ENCODE measurements around the gene DCC. TPM values are rescaled to one million over a fixed set of nuclear protein-coding genes. Genes with fewer than 3 reads are reported as not detected.

DCC gene
- total and polyA plus RNA-seq, 2 experiments from 2014 or later, result 0.53 to 0.73 TPM

DNA sequence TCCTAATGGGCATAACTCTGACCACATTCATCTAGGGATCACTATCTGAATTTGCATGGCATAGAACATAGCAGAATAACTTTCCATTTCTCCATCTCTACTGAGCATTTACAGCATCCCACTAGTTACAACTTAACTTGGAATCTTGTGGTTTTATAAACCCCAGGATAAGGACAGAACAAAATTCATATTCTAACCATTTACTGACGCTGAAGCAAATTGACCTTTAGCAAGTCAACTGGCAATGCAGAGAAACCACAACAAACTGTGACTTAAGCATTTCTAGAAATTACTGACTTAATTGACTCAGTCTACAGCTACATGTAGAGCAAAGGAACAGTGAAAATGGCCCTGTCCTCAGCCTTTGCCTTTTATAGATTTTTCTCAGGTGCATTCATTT lies 61.2 kb downstream of the DCC start (continued):
- TF ChIP-seq, protein P1, sequence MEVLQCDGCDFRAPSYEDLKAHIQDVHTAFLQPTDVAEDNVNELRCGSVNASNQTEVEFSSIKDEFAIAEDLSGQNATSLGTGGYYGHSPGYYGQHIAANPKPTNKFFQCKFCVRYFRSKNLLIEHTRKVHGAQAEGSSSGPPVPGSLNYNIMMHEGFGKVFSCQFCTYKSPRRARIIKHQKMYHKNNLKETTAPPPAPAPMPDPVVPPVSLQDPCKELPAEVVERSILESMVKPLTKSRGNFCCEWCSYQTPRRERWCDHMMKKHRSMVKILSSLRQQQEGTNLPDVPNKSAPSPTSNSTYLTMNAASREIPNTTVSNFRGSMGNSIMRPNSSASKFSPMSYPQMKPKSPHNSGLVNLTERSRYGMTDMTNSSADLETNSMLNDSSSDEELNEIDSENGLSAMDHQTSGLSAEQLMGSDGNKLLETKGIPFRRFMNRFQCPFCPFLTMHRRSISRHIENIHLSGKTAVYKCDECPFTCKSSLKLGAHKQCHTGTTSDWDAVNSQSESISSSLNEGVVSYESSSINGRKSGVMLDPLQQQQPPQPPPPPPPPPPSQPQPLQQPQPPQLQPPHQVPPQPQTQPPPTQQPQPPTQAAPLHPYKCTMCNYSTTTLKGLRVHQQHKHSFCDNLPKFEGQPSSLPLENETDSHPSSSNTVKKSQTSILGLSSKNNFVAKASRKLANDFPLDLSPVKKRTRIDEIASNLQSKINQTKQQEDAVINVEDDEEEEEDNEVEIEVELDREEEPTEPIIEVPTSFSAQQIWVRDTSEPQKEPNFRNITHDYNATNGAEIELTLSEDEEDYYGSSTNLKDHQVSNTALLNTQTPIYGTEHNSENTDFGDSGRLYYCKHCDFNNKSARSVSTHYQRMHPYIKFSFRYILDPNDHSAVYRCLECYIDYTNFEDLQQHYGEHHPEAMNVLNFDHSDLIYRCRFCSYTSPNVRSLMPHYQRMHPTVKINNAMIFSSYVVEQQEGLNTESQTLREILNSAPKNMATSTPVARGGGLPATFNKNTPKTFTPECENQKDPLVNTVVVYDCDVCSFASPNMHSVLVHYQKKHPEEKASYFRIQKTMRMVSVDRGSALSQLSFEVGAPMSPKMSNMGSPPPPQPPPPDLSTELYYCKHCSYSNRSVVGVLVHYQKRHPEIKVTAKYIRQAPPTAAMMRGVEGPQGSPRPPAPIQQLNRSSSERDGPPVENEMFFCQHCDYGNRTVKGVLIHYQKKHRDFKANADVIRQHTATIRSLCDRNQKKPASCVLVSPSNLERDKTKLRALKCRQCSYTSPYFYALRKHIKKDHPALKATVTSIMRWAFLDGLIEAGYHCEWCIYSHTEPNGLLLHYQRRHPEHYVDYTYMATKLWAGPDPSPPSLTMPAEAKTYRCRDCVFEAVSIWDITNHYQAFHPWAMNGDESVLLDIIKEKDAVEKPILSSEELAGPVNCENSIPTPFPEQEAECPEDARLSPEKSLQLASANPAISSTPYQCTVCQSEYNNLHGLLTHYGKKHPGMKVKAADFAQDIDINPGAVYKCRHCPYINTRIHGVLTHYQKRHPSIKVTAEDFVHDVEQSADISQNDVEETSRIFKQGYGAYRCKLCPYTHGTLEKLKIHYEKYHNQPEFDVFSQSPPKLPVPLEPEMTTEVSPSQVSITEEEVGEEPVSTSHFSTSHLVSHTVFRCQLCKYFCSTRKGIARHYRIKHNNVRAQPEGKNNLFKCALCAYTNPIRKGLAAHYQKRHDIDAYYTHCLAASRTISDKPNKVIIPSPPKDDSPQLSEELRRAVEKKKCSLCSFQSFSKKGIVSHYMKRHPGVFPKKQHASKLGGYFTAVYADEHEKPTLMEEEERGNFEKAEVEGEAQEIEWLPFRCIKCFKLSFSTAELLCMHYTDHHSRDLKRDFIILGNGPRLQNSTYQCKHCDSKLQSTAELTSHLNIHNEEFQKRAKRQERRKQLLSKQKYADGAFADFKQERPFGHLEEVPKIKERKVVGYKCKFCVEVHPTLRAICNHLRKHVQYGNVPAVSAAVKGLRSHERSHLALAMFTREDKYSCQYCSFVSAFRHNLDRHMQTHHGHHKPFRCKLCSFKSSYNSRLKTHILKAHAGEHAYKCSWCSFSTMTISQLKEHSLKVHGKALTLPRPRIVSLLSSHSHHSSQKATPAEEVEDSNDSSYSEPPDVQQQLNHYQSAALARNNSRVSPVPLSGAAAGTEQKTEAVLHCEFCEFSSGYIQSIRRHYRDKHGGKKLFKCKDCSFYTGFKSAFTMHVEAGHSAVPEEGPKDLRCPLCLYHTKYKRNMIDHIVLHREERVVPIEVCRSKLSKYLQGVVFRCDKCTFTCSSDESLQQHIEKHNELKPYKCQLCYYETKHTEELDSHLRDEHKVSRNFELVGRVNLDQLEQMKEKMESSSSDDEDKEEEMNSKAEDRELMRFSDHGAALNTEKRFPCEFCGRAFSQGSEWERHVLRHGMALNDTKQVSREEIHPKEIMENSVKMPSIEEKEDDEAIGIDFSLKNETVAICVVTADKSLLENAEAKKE (CRISPR knock-in tag; IDR thresholded peaks at IDR 0.05), result no peak
- no peak for TF ChIP-seq ZNF331 (CRISPR knock-in tag; IDR thresholded peaks at IDR 0.05; ENCODE audit: low read depth)
- no peak for TF ChIP-seq ZNF114 (CRISPR knock-in tag; IDR thresholded peaks at IDR 0.05)

- Histone ChIP-seq H2AFZ (no peak overlapping the region), H3K4me3 (no peak overlapping the region), H3K27ac (ENCODE audit: low read depth) (no peak overlapping the region), H3K9me2 (ENCODE audit: insufficient read depth) (no peaks in the 10 kb centered on the region), H3K4me2 (no peak overlapping the region), H3K36me3 (ENCODE audit: insufficient read depth) (no peaks in the 10 kb centered on the region), H4K20me1 (replicated peaks; ENCODE audit: insufficient read depth) (no peaks in the 10 kb centered on the region), H3K27me3 (ENCODE audit: insufficient read depth) (no peaks in the 10 kb centered on the region), H3F3A (replicated peaks; ENCODE audit: low read depth) (no peaks in the 10 kb centered on the region), H3K4me1 (ENCODE audit: insufficient read depth) (no peaks in the 10 kb centered on the region), H3K79me2 (replicated peaks; ENCODE audit: insufficient read depth) (no peaks in the 10 kb centered on the region)
- DNase-seq (ENCODE audit: low spot score), result no peak
- no peaks in the 10 kb centered on the region for H3K27me3 Mint-ChIP-seq (ENCODE audit: insufficient read depth, low read depth, poor library complexity)
- no peak overlapping the region for H3K27ac Mint-ChIP-seq
- H3K4me1 Mint-ChIP-seq, result no peaks in the 10 kb centered on the region
- H3K4me3 Mint-ChIP-seq, result no peak overlapping the region
- TF ChIP-seq NANOG (IDR thresholded peaks at IDR 0.05; ENCODE audit: borderline replicate concordance) (no peak), EZH2phosphoT487 (IDR thresholded peaks at IDR 0.05; ENCODE audit: unreplicated experiment) (no peak), EZH2 (IDR thresholded peaks at IDR 0.05; ENCODE audit: low read depth, unreplicated experiment) (no peak)
- TF ChIP-seq, protein P2, sequence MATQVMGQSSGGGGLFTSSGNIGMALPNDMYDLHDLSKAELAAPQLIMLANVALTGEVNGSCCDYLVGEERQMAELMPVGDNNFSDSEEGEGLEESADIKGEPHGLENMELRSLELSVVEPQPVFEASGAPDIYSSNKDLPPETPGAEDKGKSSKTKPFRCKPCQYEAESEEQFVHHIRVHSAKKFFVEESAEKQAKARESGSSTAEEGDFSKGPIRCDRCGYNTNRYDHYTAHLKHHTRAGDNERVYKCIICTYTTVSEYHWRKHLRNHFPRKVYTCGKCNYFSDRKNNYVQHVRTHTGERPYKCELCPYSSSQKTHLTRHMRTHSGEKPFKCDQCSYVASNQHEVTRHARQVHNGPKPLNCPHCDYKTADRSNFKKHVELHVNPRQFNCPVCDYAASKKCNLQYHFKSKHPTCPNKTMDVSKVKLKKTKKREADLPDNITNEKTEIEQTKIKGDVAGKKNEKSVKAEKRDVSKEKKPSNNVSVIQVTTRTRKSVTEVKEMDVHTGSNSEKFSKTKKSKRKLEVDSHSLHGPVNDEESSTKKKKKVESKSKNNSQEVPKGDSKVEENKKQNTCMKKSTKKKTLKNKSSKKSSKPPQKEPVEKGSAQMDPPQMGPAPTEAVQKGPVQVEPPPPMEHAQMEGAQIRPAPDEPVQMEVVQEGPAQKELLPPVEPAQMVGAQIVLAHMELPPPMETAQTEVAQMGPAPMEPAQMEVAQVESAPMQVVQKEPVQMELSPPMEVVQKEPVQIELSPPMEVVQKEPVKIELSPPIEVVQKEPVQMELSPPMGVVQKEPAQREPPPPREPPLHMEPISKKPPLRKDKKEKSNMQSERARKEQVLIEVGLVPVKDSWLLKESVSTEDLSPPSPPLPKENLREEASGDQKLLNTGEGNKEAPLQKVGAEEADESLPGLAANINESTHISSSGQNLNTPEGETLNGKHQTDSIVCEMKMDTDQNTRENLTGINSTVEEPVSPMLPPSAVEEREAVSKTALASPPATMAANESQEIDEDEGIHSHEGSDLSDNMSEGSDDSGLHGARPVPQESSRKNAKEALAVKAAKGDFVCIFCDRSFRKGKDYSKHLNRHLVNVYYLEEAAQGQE (IDR thresholded peaks at IDR 0.05; ENCODE audit: unreplicated experiment), result no peak
- ATAC-seq, result no peak
- no peaks in the 10 kb centered on the region for H3K9me3 Mint-ChIP-seq
- no peaks in the 10 kb centered on the region; the same call in 2 of the 3 replicates for H3K36me3 Mint-ChIP-seq (ENCODE audit: low read depth)
Measured at GRCh38 chr18:52402814-52403213, 62.8 kb downstream of the DCC start.

All from GM23338 (cell line).